GM12873 (cell line): ENCODE measurements around the gene WDFY2.

Source experiments
- TF ChIP-seq, protein P1 (sequence below): IDR thresholded peaks from 2 replicates; pipeline ENCODE4 v1.5.1; 2012; ENCODE audit warnings: low read depth, mild to moderate bottlenecking, moderate library complexity, low read length, control low read depth; ENCODE audit not compliant: insufficient read depth; ENCODE audit errors: missing control alignments

The WDFY2 gene

DNA sequence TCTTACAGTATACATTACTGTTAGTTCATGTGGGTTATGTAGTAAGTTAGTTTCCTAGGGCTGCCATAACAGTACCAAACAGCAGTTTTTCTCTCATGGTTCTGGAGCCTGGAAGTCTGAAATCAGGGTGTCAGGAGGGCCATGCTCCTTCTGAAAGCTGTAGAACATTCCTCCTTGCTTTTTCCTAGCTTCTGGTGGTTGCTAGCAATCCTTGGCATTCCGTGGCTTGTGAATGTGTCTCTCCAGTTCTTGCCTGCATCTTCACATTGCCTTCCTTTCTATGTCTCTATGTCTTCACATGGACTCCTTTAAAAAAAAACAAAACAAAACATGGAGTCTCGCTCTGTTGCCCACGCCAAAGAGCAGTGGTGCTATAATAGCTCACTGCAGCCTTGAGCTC lies 95.4 kb downstream of the WDFY2 start:
- TF ChIP-seq, protein P1, sequence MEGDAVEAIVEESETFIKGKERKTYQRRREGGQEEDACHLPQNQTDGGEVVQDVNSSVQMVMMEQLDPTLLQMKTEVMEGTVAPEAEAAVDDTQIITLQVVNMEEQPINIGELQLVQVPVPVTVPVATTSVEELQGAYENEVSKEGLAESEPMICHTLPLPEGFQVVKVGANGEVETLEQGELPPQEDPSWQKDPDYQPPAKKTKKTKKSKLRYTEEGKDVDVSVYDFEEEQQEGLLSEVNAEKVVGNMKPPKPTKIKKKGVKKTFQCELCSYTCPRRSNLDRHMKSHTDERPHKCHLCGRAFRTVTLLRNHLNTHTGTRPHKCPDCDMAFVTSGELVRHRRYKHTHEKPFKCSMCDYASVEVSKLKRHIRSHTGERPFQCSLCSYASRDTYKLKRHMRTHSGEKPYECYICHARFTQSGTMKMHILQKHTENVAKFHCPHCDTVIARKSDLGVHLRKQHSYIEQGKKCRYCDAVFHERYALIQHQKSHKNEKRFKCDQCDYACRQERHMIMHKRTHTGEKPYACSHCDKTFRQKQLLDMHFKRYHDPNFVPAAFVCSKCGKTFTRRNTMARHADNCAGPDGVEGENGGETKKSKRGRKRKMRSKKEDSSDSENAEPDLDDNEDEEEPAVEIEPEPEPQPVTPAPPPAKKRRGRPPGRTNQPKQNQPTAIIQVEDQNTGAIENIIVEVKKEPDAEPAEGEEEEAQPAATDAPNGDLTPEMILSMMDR = no peak

DNA sequence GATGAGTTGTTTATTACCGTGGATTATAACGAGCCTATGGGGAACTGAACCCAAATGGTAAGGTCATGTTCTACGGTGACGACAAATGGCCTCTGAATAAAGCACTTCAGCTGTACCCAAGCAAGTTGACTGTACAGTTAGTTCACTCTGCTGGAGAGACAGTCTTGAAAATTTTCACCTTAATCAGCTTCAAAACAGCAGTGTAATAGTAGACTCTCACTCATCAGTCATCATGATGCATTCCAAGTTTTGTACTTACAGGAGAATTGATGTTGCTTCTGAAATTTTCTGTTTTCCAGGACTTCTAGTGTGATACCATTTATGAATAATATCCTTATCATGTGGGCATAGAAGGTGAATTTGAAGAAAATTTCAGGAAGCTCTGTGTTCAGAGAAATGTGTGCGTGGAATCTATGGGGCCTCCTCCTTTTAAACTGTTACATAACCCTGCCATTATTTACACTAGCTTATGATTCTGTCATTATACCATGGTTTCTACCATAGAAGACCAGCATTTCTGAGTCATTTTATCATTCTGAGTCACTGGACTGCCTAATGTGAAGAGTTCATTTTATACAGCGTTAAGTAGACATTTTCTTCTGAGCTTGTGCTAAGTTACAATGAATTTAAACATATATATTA lies 96.9 kb downstream of the WDFY2 start:
- TF ChIP-seq, protein P1 = no peak

DNA sequence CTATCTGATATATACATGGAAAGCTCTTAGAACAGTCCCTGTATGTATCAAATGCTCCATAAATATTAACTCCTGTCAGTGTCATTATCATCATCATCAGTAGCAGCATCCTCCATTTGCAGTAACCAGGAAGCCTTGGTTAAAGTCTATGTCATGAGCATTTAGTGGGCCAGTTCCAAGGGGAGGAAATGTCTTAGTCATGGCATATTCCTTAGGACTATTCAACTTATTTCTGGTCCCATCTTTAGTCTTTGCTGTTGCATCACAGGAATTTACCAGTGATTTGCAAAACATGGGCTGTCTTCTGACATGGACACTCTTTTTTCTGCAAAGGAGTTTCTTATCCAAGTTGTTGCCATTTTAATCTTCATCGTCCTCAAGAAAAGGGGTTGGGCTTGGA lies 98.4 kb downstream of the WDFY2 start:
- TF ChIP-seq, protein P1 = no peak

DNA sequence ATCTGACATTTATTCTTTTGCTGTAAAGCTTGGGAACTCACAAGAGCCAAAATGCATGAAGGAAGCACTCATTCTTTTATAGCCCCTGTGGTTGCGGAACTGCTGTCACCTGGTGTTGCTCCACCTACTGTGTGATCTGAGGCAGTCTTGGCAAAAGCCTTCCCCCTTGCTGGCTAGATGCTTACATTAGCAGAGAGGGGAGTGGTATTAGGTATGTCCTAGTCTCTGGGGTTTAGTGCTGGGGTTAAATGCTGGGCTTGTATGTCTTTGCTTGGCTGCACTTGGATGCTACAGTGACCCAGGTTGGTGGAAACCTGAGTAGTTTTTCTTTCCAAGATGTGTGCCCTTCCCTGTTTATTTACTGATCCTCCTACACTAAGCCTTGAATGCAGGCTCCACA lies 99.3 kb downstream of the WDFY2 start:
- TF ChIP-seq, protein P1 = no peak

DNA sequence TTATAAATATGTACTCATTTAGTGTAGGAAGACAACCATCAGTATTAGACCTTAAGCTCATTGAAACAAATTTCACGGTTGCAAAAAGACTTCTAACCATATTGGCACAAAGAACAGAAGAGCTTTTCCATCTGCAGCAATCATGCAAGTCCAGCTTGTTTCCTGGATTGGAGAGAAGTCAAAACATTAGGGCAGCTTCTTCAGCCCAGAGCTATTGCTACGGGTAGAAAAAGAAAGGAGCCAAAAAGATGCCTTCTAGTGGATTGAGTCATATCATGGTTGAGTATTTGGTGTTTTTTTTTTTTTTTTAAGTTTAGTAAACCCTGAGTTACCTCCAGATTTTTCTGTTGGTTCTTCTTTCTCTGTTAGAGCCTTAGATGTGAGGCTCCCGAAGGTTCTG lies 99.8 kb downstream of the WDFY2 start:
- TF ChIP-seq, protein P1 = no peak

DNA sequence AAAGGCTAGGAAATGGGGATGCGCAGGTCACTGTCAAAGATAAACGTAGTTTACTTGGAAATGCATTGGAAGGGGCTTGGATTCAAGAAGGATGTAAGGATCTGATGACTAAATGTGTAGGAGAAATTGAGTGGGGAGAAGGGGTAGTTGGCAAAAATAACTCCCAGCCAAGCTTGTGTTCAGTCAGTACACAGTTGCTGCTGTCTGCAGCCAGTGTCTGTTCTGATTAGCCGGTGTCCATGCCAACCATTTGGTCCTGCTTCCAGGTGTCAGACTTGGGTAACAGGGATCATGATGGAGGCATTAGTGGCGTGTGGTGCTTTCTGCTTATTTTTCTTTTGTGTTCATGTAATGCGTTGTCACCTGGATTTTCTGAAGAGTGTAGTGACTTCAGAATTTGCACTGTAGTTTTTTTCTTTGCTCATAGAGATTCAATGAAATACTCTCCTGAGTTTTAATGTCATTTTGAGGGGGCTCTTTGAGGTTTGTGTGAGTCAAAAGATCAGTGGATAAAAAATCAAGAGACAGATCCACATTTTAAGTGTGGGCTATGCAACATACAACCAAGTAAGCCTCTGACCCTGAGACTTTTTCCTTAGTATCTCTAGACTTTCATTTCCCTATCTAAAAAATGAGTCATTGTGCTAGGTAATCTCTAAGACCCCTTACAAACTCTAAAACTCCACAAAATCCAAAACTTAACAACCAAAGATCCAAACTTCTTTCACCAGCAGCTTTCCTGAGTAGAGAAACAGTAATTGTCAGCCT lies 103.9 kb downstream of the WDFY2 start:
- TF ChIP-seq, protein P1 = no peak

DNA sequence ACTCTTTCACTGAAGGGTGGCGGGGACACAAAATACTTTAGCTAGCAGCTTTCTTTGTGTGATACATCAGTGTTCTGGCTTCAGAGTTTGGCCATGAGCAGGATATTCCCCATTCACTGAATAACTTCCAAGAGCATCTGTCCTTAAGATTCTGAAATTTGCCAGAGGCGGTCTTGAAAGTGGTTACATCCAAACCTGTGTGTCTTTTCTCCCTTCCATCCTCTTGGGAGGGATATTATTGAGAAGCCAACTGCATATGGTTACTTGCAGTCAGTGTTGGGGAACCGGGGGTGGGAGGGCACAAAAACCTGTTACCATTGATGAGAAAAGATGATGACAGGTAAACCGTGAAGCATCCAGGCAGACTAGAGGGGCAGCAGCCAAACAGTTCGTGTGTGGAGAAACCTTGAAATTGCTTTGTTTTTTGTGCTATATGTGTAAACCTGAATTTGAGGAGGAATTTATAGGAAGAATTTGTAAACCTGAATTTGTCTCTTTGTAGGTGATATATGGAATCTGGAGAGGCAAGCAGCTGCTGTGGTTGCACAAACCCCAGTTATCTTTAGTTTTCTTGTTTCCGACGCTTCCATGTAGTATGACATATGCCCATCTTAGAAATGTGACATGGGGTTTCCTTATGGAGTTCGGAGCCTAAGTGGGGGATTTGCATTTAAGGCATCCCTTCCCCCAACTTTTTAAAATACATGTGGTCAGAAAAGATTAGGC lies 104.8 kb downstream of the WDFY2 start:
- TF ChIP-seq, protein P1 = no peak
